K562 (cell line): ENCODE results near the gene PAX5. TPM values are rescaled to one million over a fixed set of nuclear protein-coding genes. Genes with fewer than 3 reads are reported as not detected.

ENCODE experiments used
- ATAC-seq: fragments of 200-7000 bp; cut with Tn5 transposase; 3 replicates; pipeline ENCODE4 v1.9.1; 2020; ENCODE audit warnings: moderate library complexity
- BruUV-seq: library from RNA; stranded (reverse); fragments of 400-500 nt; replicated peaks from 2 replicates; lab custom pipeline; 2021; lab: Mats Ljungman, UMichigan
- CTCF ChIA-PET: fragments of 300-600 bp; formaldehyde crosslinking; extraction: SDS; loops from one replicate; lab custom pipeline; 2021; ENCODE audit warnings: low intra/inter-chr PET ratio; lab: Yijun Ruan, JAX
- POLR2A ChIA-PET: fragments of 300-600, 350-650 bp; sonication (Branson Sonifier 250); formaldehyde crosslinking; extraction: SDS; loops from one replicate; lab custom pipeline; 2021; ENCODE audit warnings: antibody characterized with exemption, inconsistent platforms; lab: Yijun Ruan, JAX
- DNase-seq, 4 experiments: peaks; one replicate each; pipeline versions ENCODE4 v3.0.0 to v3.0.0-alpha.2; 2011 to 2018; ENCODE audit warnings: low spot score in 3 of 4, mixed read lengths in 3 of 4; ENCODE audit errors: extremely low read depth in 1 of 4
- FAIRE-seq: peaks from 2 replicates; lab custom pipeline; 2011; peaks lifted over from hg19 to GRCh38; lab: Jason Lieb, UNC
- H2AFZ ChIP-seq: 2 replicates; pipeline ENCODE4 v1.6.0; 2011; ENCODE audit warnings: low read depth, low read length, control low read depth, inconsistent platforms
- H3K27ac ChIP-seq: fragments of 200-600 bp; 3 replicates; pipeline ENCODE4 v1.8.0; 2011; ENCODE audit warnings: low read depth, mild to moderate bottlenecking, control low read depth, inconsistent platforms, low read length, moderate library complexity, mixed read lengths; ENCODE audit errors: extremely low read depth
- H3K27me3 ChIP-seq, 2 experiments: fragments of 300-600 bp in 1 of 2; 2 replicates in 1 of 2; 3 replicates in 1 of 2; pipeline versions ENCODE4 v1.6.0 to v1.8.0; 2011; ENCODE audit warnings: inconsistent platforms in 2 of 2, low read length in 2 of 2, mild to moderate bottlenecking in 1 of 2, mixed read lengths in 1 of 2, moderate library complexity in 1 of 2; ENCODE audit not compliant: control insufficient read depth in 2 of 2, insufficient read depth in 2 of 2
- H3K36me3 ChIP-seq: fragments of 300-600 bp; 3 replicates; pipeline ENCODE4 v1.8.0; 2011; ENCODE audit warnings: mild to moderate bottlenecking, low read length, inconsistent platforms; ENCODE audit not compliant: control insufficient read depth, insufficient read depth
- H3K4me1 ChIP-seq, 2 experiments: fragments of 200-600 bp in 1 of 2; replicated peaks in 1 of 2; 2 replicates in 1 of 2; 3 replicates in 1 of 2; pipeline versions ENCODE4 v1.5.1 to v1.8.0; 2011; ENCODE audit warnings: inconsistent platforms in 2 of 2, low read length in 2 of 2, mild to moderate bottlenecking in 1 of 2, mixed read lengths in 1 of 2, moderate library complexity in 1 of 2; ENCODE audit not compliant: control insufficient read depth in 2 of 2, insufficient read depth in 2 of 2
- H3K4me2 ChIP-seq: 2 replicates; pipeline ENCODE4 v1.6.1; 2011; ENCODE audit warnings: low read length, control low read depth, inconsistent platforms, mixed read lengths; ENCODE audit not compliant: insufficient read depth
- H3K4me3 ChIP-seq: fragments of 200-600 bp; sonication (generic), shearing (Covaris generic); 2 replicates; pipeline ENCODE4 v1.5.1; 2016; ENCODE audit warnings: control low read depth, inconsistent platforms
- H3K79me2 ChIP-seq: fragments of 200-600 bp; 3 replicates; pipeline ENCODE4 v1.8.0; 2011; ENCODE audit warnings: low read length, inconsistent platforms; ENCODE audit not compliant: control insufficient read depth, insufficient read depth
- H3K9ac ChIP-seq, 2 experiments: 2 replicates each; pipeline versions ENCODE4 v1.6.0 to v1.6.1; 2011; ENCODE audit warnings: low read depth in 2 of 2, low read length in 2 of 2, control low read depth in 1 of 2, inconsistent platforms in 1 of 2, mild to moderate bottlenecking in 1 of 2, mixed read lengths in 1 of 2; ENCODE audit not compliant: insufficient read depth in 1 of 2
- H3K9me1 ChIP-seq: one replicate; pipeline ENCODE4 v1.6.0; 2011; ENCODE audit warnings: inconsistent platforms, mild to moderate bottlenecking, low read length, moderate library complexity; ENCODE audit not compliant: control insufficient read depth, insufficient read depth
- H3K9me3 ChIP-seq: replicated peaks from 2 replicates; pipeline ENCODE4 v1.5.1; 2011; ENCODE audit warnings: low read depth, low read length, inconsistent platforms; ENCODE audit not compliant: control insufficient read depth, insufficient read depth
- H4K20me1 ChIP-seq: replicated peaks from 2 replicates; pipeline ENCODE4 v1.6.1; 2011; ENCODE audit warnings: low read length, inconsistent platforms, mixed read lengths; ENCODE audit not compliant: control insufficient read depth, insufficient read depth
- BACH1 ChIP-seq: fragments of 200-800 bp; sonication (Bioruptor generic); IDR thresholded peaks from 2 replicates; pipeline ENCODE4 v1.6.1; 2016; ENCODE audit warnings: missing genetic modification characterization, missing compliant biosample characterization
- CEBPB ChIP-seq: fragments of 450-650 bp; IDR thresholded peaks from 2 replicates; pipeline ENCODE4 v1.6.1; 2016; ENCODE audit warnings: missing genetic modification characterization, missing compliant biosample characterization
- ELF4 ChIP-seq: fragments of 450-650 bp; formaldehyde crosslinking; IDR thresholded peaks from 2 replicates; pipeline ENCODE4 v1.4.0; 2022; ENCODE audit warnings: missing genetic modification characterization
- FOSL1 ChIP-seq: fragments of 200-800 bp; sonication (Bioruptor generic); conservative IDR thresholded peaks from 2 replicates; pipeline ENCODE4 v1.6.1; 2016; ENCODE audit warnings: missing genetic modification characterization, missing compliant biosample characterization
- POLR3A ChIP-seq: IDR thresholded peaks from 2 replicates; pipeline ENCODE4 v1.6.1; 2011; ENCODE audit warnings: borderline replicate concordance, mild to moderate bottlenecking, moderate library complexity; ENCODE audit not compliant: insufficient read length, insufficient read depth; ENCODE audit errors: extremely low read depth
- PURB ChIP-seq: sonication (generic); formaldehyde crosslinking; IDR thresholded peaks from 2 replicates; pipeline ENCODE4 v1.9.0; 2021; ENCODE audit warnings: low read depth, mild to moderate bottlenecking, missing genetic modification reagents
- SMC3 ChIP-seq: conservative IDR thresholded peaks from 2 replicates; pipeline ENCODE4 v1.6.1; 2011; ENCODE audit warnings: low read depth, low read length, improper control_type of control experiment; ENCODE audit not compliant: insufficient read depth
- TAF1 ChIP-seq: IDR thresholded peaks from 2 replicates; pipeline ENCODE4 v1.6.1; 2011; ENCODE audit warnings: mild to moderate bottlenecking, low read length, moderate library complexity; ENCODE audit not compliant: insufficient read depth, control insufficient read depth, severe bottlenecking; ENCODE audit errors: extremely low read depth
- TBL1XR1 ChIP-seq, 2 experiments: IDR thresholded peaks; 2 replicates each; pipeline ENCODE4 v1.6.1; 2012; ENCODE audit warnings: improper control_type of control experiment in 2 of 2, low read length in 2 of 2, mild to moderate bottlenecking in 1 of 2
- TCF7L2 ChIP-seq: fragments of 150-350 bp; IDR thresholded peaks from 2 replicates; pipeline ENCODE4 v1.6.1; 2016; ENCODE audit warnings: low read depth, mild to moderate bottlenecking, low read length, moderate library complexity
- ZNF644 ChIP-seq: fragments of 200-800 bp; sonication (Bioruptor generic); IDR thresholded peaks from 2 replicates; pipeline ENCODE4 v1.6.1; 2016; ENCODE audit warnings: low read depth, missing genetic modification characterization, missing compliant biosample characterization
- WGBS: fragments of 100-300 bp; shearing (Covaris generic); methylation state at CpG from one replicate; pipeline ENCODE4 v1.1.6; 2016; ENCODE audit warnings: low coverage, mixed read lengths; ENCODE audit not compliant: insufficient coverage; ENCODE audit errors: missing lambda C conversion rate; 5-methylcytosine and 5-hydroxymethylcytosine counted together
- in situ Hi-C: fragments of 300-500 bp; cut with MboI; formaldehyde crosslinking; loops from 4 replicates; pipeline ENCODE4 v1.15.0; 2018; ENCODE audit warnings: inconsistent platforms, mixed read lengths
- intact Hi-C: fragments of 100-400 bp; cut with micrococcal nuclease; formaldehyde crosslinking; loops from 2 replicates; pipeline ENCODE4 v1.14.2; 2022
- polyA plus RNA-seq, 8 experiments: library from polyadenylated mRNA; depleted of rRNA in 4 of 8; stranded (reverse) in 5 of 8; unstranded in 3 of 8; fragments of >200 nt; fragmentation: Nextera tagmentation in 2 of 8; fragmentation: Illumina TruSeq in 1 of 8; extraction: Ambion mirVana in 2 of 8; extraction: Trizol in 1 of 8; gene quantifications; 2 replicates each; pipeline versions ENCODE4 v1.2.1 to v1.2.3, GENCODE V29; 2011 to 2014; ENCODE audit warnings: inconsistent platforms in 1 of 8, missing spikeins in 1 of 8
- total RNA-seq, 7 experiments: library from RNA; depleted of rRNA in 6 of 7; stranded (reverse); fragments of >200 nt in 6 of 7; fragmentation: Illumina TruSeq in 2 of 7; extraction: Trizol in 2 of 7; gene quantifications; 2 replicates each; pipeline versions ENCODE4 v1.2.1 to v1.2.3, GENCODE V29; 2011 to 2021; ENCODE audit warnings: low replicate concordance in 1 of 7

PAX5 gene
- total and polyA plus RNA-seq, 9 of the 15 experiments (the other 6 are each of a cell fraction or from before 2014, with no cell fraction given): 0.03 to 0.09 TPM; not detected in 7

DNA sequence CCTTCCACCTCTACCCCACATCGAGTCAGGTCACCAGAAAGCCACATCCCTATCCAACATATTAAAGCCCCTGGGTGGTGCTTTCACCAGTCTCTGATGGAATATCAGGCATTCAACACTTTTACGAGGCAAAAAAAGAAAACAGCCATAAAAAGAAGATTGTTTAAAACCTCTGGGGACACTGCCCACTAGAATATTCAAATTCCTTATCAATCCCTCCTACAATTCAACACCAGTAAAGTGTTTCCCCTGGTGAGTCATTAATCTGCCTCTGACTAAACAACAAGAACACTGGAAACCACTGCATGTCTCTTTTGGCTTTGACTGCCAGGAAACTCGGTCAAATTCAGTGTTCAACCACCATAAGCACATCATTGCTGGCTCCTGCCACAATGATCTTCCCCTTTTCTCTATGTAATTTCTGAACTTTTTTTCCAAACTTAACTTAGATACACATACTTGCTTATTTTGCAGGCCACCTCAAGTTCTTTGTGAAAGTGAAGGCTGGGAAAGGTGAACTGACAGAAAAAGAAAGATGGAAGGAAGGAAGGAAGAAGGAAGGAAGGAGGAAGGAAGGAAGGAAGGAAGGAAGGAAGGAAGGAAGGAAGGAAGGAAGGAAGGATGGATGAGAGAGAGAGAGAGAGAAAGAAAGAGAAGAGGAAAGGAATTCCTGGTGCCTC lies 105.3 kb downstream of the PAX5 start:
- in situ Hi-C loops: no loop called here
- BruUV-seq: no TSS peak
- Histone ChIP-seq H3K27me3 (peaks cover 0 to 10% of the 10 kb centered on the region in 2 experiments; a peak in 2 of 5 replicates), H3K4me1 (no peaks in the 10 kb centered on the region), H3K27ac (no peak overlapping the region), H2AFZ (no peak overlapping the region), H3K9me1 (no peaks in the 10 kb centered on the region), H3K79me2 (no peaks in the 10 kb centered on the region), H3K36me3 (no peaks in the 10 kb centered on the region), H3K9me3 (no peaks in the 10 kb centered on the region), H3K4me2 (no peak overlapping the region), H3K9ac (no peak overlapping the region), H3K4me3 (no peak overlapping the region), H4K20me1 (no peaks in the 10 kb centered on the region; the same call in 1 of the 2 replicates)
- intact Hi-C loops: no loop called here
- DNase-seq (no peak), ATAC-seq (no peak), FAIRE-seq (no peak)
- 5% methylated on average over 3 of the region's 3 CpGs for WGBS
- CTCF ChIA-PET: no interaction called here
- POLR2A ChIA-PET: no interaction called here
- TF ChIP-seq FOSL1: peak; percentile 47
- no peak for TF ChIP-seq TBL1XR1 (IDR thresholded peaks at IDR 0.05; ENCODE audit: low read length in 2 of 2)
- no peak for TF ChIP-seq ZNF644 (tag)
- no peak for TF ChIP-seq TCF7L2
- no peak for TF ChIP-seq POLR3A

DNA sequence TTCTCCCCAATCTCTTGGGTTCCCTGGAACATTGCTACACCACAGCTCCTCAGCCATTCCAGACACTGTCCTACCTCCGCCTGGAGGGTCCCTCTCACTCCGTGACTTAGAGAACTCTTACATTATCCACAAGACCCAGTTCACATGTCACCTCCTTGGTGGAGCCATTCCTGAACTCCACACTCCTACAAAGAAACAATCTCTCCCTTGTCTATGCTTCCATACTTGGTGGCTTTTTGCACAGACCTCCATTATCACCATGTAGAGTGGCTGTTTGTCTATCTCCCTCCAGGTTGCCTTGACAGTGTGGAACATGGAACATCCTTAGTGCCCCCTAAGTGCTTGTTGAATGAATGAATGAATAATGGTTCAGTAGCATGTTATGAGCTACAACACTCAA lies 105.9 kb downstream of the PAX5 start:
- no peak overlapping the region for H3K4me3 ChIP-seq
- H2AFZ ChIP-seq: no peak overlapping the region
- no peak for DNase-seq
- no peaks in the 10 kb centered on the region; the same call in 1 of the 2 replicates for H4K20me1 ChIP-seq
- no peaks in the 10 kb centered on the region for H3K9me3 ChIP-seq
- ATAC-seq: no peak
- H3K27ac ChIP-seq: no peak overlapping the region
- CTCF ChIA-PET: no interaction called here
- BruUV-seq: no TSS peak
- H3K36me3 ChIP-seq: no peaks in the 10 kb centered on the region
- no peaks in the 10 kb centered on the region for H3K4me1 ChIP-seq
- TF ChIP-seq CEBPB (no peak), SMC3 (no peak), PURB (CRISPR knock-in tag) (no peak), TAF1 (no peak), ELF4 (no peak), BACH1 (tag) (no peak)
- H3K27me3 ChIP-seq: peaks cover 0 to 10% of the 10 kb centered on the region in 2 experiments; a peak in 2 of 5 replicates
- POLR2A ChIA-PET: no interaction called here
- no peaks in the 10 kb centered on the region for H3K9me1 ChIP-seq
- in situ Hi-C loops: no loop called here
- WGBS: 0% methylated on average over 2 of the region's 2 CpGs
- intact Hi-C loops: no loop called here
- no peak overlapping the region for H3K9ac ChIP-seq
- no peak for FAIRE-seq
- no peaks in the 10 kb centered on the region for H3K79me2 ChIP-seq
- H3K4me2 ChIP-seq: no peak overlapping the region
